GM19239 (cell line): Measurements from ENCODE around the gene GPC6.
"Not testable (repeated sequence)": the region's sequence is repeated elsewhere in the genome, so short reads cannot be mapped to it uniquely, and the experiment has no call there.

ENCODE experiments used
- DNase-seq: peaks from one replicate; pipeline ENCODE4 v3.0.0; 2011; ENCODE audit warnings: low spot score; ENCODE audit not compliant: insufficient read length
- FAIRE-seq: peaks from 2 replicates; lab custom pipeline; 2011; peaks lifted over from hg19 to GRCh38; lab: Jason Lieb, UNC

Gene GPC6

GRCh38 chr13:93416736-93417355 is 190.2 kb downstream of the GPC6 start:
- FAIRE-seq: no peak
- DNase-seq: no peak

GRCh38 chr13:93418398-93418797 is 191.8 kb downstream of the GPC6 start:
- FAIRE-seq: no peak

GRCh38 chr13:93420206-93420605 is 193.6 kb downstream of the GPC6 start:
- no peak for FAIRE-seq
- no peak for DNase-seq

More at GRCh38 chr13:93418398-93418797, 191.8 kb downstream of the GPC6 start:
- no peak for DNase-seq

- FAIRE-seq (no peak), DNase-seq (no peak)
Measured at GRCh38 chr13:93420887-93421286, 194.3 kb downstream of the GPC6 start.

DNA sequence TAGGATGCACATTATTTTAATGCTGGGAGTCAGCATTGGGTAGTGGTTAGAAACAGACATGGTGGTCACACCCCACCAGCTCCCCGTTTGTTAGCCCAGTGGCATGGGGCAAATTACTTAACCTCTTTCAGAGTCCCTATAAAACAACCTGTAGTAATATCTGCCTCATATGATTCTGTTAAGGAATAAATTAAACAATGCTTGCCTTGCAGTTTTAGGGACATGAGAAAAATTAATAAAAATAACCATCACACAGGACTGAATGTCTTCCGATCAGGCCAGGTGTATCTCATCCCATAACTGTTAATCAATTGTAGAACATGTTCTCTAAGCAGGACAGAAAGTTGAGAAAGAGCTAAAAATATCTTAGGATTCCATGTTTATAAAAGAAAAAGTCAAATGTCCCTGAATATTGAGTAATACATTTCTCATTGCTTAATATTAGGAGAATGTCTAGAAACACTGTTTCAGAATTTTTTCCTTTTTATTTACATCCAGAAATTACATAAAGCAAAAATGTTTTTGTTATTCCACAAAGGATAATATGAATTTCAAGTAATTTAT is 196.5 kb downstream of the GPC6 start:
- no peak for DNase-seq
- FAIRE-seq: no peak

DNA sequence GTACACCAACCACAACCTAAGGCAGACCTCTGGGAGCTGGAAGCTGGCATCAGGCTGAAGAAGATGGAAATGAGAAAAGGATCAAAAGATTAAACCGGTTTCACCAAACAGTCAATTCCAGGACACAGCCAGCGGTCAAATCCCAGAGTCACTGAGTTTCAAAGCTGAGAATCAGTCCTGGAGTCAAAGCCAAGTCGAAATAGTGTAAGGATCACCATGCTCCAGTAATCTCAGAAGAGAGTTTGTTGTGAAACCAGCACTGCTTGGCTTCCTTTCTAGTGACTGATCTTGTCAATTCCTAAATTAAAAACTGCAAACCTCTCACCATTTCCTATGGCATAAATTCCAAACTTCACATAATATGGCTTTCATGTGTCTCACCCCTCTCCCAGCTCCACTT is 198.8 kb downstream of the GPC6 start:
- no peak for DNase-seq
- FAIRE-seq: no peak

- DNase-seq (no peak), FAIRE-seq (no peak)
Measured at GRCh38 chr13:93430381-93430780, 203.8 kb downstream of the GPC6 start.

DNA sequence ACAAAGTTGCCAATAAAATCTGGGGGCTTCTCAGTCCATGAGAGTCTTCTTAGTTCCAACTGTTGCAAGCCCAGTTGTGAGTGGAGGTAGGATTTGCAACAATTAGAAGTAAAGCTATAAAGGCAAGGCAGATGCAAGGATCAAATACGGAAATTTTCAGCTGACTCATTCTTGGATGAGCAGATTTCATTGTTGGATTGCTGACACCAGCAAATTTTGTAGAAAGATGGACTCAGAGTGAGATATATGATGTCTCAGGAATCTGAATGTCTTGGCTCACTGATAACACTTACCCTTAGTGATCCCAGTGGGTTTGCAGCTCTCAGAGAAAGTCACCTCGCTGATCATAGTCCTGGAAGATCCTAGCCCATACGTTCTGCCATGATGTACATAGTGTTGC is 209.0 kb downstream of the GPC6 start:
- FAIRE-seq: no peak
- DNase-seq: no peak

DNA sequence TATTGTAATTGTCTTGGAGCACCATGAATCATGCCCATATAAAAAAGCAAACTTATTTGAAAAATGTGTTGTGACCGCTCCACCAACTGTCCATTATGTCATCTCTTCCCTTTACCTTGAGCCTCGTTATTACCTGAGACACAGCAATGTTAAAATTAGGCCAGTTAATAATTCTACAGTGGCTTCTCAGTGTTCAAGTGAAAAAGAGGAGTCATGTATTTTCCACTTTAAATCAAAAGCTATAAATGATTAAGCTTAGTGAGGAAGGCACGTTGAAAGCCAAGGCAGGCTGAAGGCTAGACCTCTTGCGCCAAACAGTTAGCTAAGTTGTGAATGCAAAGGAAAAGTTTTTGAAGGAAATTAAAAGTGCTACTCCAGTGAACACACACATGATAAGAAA is 210.5 kb downstream of the GPC6 start:
- FAIRE-seq (no peak), DNase-seq (no peak)

- DNase-seq: no peak
- no peak for FAIRE-seq
Measured at GRCh38 chr13:93446238-93446637, 219.6 kb downstream of the GPC6 start.

DNA sequence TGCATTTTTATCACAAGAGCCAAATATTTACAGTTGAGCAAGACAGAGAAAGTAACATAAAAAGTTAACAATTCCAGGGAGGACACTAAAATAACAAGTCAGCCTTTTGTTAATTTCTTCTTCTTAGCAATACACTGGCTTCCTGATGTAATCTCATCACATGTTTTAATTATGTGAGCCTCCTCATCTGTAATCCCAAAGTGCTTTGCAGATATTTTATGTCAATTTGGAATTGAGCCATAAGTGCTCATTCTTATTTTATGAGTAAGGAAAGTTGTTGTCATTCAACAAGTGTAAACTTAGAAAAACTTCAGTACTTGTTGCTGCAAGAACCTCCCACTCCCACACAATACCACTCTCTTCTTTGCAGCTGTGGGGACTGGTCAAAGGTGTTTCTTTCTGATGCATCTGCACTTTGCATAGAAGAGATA is 223.6 kb downstream of the GPC6 start:
- DNase-seq (no peak), FAIRE-seq (no peak)

GRCh38 chr13:93450761-93451160 is 224.2 kb downstream of the GPC6 start:
- FAIRE-seq (no peak), DNase-seq (no peak)

- FAIRE-seq, DNase-seq: not testable (repeated sequence)
Measured at GRCh38 chr13:93454676-93455235, 228.1 kb downstream of the GPC6 start.

- DNase-seq (no peak), FAIRE-seq (no peak)
Measured at GRCh38 chr13:93455861-93456260, 229.3 kb downstream of the GPC6 start.

- DNase-seq (no peak), FAIRE-seq (no peak)
Measured at GRCh38 chr13:93460005-93460404, 233.4 kb downstream of the GPC6 start.

- FAIRE-seq (no peak), DNase-seq (no peak)
Measured at GRCh38 chr13:93462151-93462550, 235.5 kb downstream of the GPC6 start.

- DNase-seq: no peak
- FAIRE-seq: no peak
Measured at GRCh38 chr13:93466502-93467036, 240.0 kb downstream of the GPC6 start.

DNA sequence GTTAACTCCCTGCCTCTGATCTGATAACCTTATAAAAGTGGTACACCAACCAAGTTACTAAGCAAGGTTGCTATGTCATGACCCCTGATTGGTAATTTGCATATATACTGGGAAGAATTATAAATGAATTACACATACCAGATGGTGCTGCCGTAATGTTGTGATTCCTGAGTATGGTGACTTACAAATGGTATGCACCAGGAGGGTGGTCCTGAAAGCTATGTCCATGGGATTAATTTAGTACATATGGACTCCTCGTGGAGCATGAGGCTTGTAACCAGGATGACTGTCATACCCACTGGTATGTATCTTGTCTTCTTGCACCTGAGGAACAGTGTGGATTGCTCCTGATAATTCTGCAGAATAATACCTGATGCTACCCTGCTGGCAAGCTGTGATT is 240.6 kb downstream of the GPC6 start:
- FAIRE-seq: no peak
- DNase-seq: no peak

- DNase-seq (no peak), FAIRE-seq (no peak)
Measured at GRCh38 chr13:93468433-93468832, 241.8 kb downstream of the GPC6 start.

DNA sequence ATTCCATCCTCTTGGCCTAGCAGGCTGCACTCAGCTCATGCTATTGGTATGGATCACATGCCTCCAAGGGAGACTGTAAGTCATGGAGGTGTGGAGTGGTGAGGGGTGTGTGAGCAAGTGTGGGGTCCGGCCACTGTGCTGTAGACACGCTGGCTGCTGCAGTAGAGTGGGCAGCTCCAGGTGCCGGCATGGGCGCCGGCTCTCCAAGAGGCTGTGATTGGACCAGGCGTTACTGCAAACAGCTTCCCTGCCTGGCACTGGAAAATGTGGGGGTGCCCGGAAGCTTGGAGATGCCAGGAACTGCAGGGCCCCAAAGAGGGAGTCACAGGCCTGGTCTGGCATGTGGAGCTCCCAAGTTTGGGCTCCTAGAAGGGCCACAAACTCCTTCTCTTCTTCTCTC is 245.7 kb downstream of the GPC6 start:
- no peak for FAIRE-seq
- no peak for DNase-seq

DNA sequence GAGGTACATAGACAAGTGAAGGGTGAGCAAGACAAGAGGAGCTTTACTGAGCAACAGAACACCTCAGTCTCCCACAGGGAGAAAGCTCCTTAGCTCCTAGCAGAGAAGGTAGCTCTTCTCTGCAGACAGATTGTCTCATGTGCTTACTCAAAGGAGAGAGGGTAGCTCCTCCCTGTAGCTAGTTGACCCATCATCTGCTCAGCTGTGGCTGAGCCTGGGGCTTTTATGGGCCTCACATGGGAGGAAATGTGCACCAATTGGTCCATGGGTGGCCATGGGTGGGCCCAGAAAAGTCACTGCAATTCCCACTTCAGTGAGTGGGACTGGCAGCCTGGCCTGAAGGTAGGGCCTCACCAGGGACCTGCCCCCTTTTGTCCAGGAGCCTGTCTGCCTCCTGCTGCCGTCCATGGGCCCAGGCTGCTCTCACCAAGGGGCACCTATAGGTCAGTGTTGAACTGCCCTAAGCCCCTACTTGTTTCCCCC is 246.2 kb downstream of the GPC6 start:
- DNase-seq (no peak), FAIRE-seq (no peak)
